DMS 273 (cell line): ENCODE data around the gene SH2D6.
A peak's percentile ranks its signal among the peaks of the same experiment; 100 is the strongest.
"Not testable (repeated sequence)": the region's sequence is repeated elsewhere in the genome, so short reads cannot be mapped to it uniquely, and the experiment has no call there.

ENCODE experiments used
- DNase-seq: peaks from one replicate; lab custom pipeline; 2025; ENCODE audit not compliant: unreplicated experiment; lab: John Stamatoyannopoulos, UW

Gene SH2D6

GRCh38 chr2:85439025-85439472 lies 20.5 kb downstream of the SH2D6 start:
- no peak for DNase-seq

DNA sequence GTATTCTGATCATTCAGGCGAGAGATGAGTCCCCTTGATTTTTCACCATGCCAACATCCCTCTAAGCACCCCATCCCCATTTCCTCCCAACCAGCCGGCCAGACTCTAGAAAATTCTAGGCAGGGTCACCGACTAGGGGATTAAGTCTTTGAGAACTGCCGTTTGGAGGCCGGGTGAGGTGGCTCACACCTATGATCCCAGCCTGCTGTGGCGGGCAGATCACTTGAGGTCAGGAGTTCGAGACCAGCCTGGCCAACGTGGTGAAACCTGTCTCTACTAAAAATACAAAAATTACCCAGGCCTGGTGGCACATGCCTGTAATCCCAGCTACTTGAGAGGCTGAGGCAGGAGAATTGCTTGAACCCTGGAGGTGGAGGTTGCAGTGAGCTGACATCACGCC lies 21.1 kb downstream of the SH2D6 start:
- DNase-seq = not testable (repeated sequence)

- DNase-seq = no peak
Observed at GRCh38 chr2:85439986-85440385, 21.5 kb downstream of the SH2D6 start.

- no peak for DNase-seq
Observed at GRCh38 chr2:85440729-85441128, 22.2 kb downstream of the SH2D6 start.

- DNase-seq = no peak
Observed at GRCh38 chr2:85441864-85442263, 23.4 kb downstream of the SH2D6 start.

- no peak for DNase-seq
Observed at GRCh38 chr2:85444629-85445172, 26.2 kb downstream of the SH2D6 start.

GRCh38 chr2:85445316-85446295 lies 27.1 kb downstream of the SH2D6 start:
- peak; percentile 88 for DNase-seq

GRCh38 chr2:85446296-85447221 lies 28.0 kb downstream of the SH2D6 start:
- DNase-seq = peak; percentile 50

- no peak for DNase-seq
Observed at GRCh38 chr2:85447222-85447585, 28.7 kb downstream of the SH2D6 start.

GRCh38 chr2:85448461-85449213 lies 30.1 kb downstream of the SH2D6 start:
- peak; percentile 29 for DNase-seq

- DNase-seq = peak; percentile 44
Observed at GRCh38 chr2:85449214-85449588, 30.7 kb downstream of the SH2D6 start.

DNA sequence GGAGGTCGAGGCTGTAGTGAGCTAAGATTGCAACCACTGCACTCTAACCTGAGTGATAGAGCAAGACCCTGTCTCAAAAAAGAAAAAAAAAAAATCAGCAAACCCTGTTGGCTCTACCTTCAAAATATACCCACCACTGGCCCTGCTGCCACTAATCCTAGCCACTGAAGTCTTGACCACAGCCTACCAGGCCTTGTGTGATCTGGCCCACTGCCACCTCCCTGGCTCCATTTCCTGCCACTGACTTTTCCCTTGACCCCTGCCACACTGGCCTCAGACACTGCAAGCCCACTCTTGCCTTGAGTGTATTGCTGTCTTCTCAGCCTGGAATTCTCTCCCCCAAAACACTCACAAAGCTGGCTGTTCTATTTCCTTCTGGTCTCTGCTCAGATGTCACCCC lies 33.7 kb downstream of the SH2D6 start:
- DNase-seq = no peak

GRCh38 chr2:85453571-85453970 lies 35.1 kb downstream of the SH2D6 start:
- DNase-seq = no peak

DNA sequence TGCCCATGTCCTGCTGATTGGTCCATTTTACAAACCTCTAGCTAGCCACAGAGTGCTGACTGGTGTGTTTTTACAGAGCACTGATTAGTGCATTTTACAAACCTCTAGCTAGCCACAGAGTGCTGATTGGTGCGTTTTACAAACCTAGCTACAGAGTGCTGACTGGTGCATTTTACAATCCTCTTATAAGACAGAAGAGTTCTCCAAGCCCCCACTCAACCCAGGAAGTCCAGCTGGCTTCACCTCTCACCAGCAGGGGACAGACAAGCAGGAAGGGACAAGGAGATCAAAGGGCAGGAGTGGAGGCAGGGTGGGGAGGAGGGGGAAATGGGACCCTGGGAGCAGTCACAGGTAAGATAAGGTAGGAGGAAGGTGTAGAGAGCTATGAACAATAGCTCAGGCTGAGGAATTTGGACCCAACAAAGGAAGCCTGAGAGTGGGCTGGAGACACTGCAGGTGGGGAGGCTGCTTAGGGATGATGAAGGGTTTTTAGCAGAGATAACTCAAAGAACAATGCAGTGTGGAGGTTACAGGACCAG lies 37.1 kb downstream of the SH2D6 start:
- DNase-seq = no peak

- no peak for DNase-seq
Observed at GRCh38 chr2:85457043-85457442, 38.5 kb downstream of the SH2D6 start.

DNA sequence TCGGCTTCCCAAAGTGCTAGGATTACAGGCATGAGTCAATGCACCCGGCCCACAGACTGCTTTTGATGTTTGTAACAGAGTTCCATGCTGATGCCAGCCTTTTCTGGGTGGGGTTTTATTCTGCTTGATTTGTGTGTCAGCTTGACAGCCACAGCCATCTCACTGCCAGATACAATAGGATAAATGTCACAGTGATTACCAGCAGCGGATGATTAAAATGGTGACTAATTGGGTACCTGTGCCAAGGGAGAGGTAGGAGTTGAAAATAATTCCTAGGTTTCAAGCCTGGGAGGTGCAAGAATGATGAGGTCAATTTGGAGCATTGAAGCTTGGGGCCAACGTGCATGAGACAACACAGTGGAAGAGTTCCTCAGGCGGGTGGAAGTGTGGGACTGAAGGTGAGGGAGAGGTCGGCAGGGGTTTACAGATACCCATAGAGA lies 39.4 kb downstream of the SH2D6 start:
- DNase-seq = no peak

GRCh38 chr2:85458601-85459563 lies 40.4 kb downstream of the SH2D6 start:
- DNase-seq = no peak

DNA sequence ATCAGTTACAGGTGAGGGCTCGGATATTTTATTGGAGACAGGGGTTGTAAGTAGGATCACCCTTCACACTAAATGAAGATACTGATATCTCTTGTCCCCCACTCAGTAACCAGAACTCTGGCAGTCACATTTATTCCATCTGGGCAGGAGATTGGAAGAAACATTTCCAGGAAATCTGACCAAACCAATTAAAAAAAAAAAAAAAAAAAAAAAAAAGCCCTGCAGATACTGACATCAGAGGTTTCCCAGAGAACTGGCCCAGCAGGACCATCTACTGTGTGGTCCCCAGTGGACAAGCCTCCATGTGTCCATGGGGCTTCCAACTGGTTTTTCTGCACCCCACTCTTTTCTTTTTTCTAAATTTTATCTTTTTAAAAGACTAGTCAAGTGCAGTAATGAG lies 41.3 kb downstream of the SH2D6 start:
- DNase-seq = no peak

GRCh38 chr2:85462322-85462721 lies 43.8 kb downstream of the SH2D6 start:
- no peak for DNase-seq
